Left lung (tissue), 14 donors: ENCODE data around the gene P2RY12. TPM values are rescaled to one million over a fixed set of nuclear protein-coding genes. Genes with fewer than 3 reads are reported as not detected.

Experiments
- ATAC-seq: fragments of 200-7000 bp; cut with Tn5 transposase; one replicate; pipeline ENCODE4 v1.9.1; 2020; ENCODE audit warnings: moderate library complexity
- DNase-seq, 4 donors: peaks; one replicate each; pipeline ENCODE4 v3.0.0-alpha.2; 2013 to 2020
- H3K27ac ChIP-seq, 2 donors: fragments of 200-600 bp; sonication (generic) in 1 of 2; one replicate each; pipeline versions ENCODE4 v1.5.0 to v1.8.0; 2020 to 2021
- H3K27me3 ChIP-seq, 2 donors: fragments of 200-600 bp; sonication (generic) in 1 of 2; one replicate each; pipeline versions ENCODE4 v1.5.0 to v1.8.0; 2020 to 2021
- H3K36me3 ChIP-seq, 2 donors: fragments of 200-600 bp; sonication (generic) in 1 of 2; one replicate each; pipeline versions ENCODE4 v1.5.0 to v1.8.0; 2020 to 2021
- H3K4me1 ChIP-seq, 2 donors: fragments of 200-600 bp; one replicate each; pipeline ENCODE4 v1.8.0; 2021
- H3K4me3 ChIP-seq, 2 donors: fragments of 200-600 bp; sonication (generic) in 1 of 2; one replicate each; pipeline versions ENCODE4 v1.5.0 to v1.8.0; 2020 to 2021; ENCODE audit warnings: mild to moderate bottlenecking in 1 of 2
- H3K9me3 ChIP-seq, 2 donors: fragments of 200-600 bp; sonication (generic) in 1 of 2; one replicate each; pipeline versions ENCODE4 v1.5.0 to v1.8.0; 2020 to 2021
- CTCF ChIP-seq, 2 donors: fragments of 200-600 bp; sonication (generic) in 1 of 2; IDR thresholded peaks; one replicate each; pipeline versions ENCODE4 v1.5.0 to v1.8.0; 2021; ENCODE audit warnings: antibody characterized with exemption in 2 of 2
- intact Hi-C, 2 donors: fragments of 100-400 bp; cut with DNase I; formaldehyde crosslinking; loops; one replicate each; pipeline versions ENCODE4 v1.11.2 to v1.14.2; 2022
- long read RNA-seq, 12 donors: library from polyadenylated mRNA in 2 of 12; unstranded in 2 of 12; transcript quantifications; one replicate each; pipeline ENCODE4 v2.0.0 and lab custom pipeline, GENCODE V29; 2019 to 2026
- polyA plus RNA-seq, 6 donors: library from polyadenylated mRNA; unstranded; fragments of 120-200 nt; gene quantifications; one replicate each; pipeline ENCODE4 v1.2.1, GENCODE V29; 2013; ENCODE audit not compliant: insufficient read length in 6 of 6
- total RNA-seq, 2 donors: library from RNA; stranded (reverse); fragmentation: NEBNext Ultra II Directional; extraction: Animal tissue kit (Norgen Biotek cat#: 25700); gene quantifications; one replicate each; pipeline ENCODE4 v1.2.1, GENCODE V29; 2021
- donor health status: DM: no; HTN: yes; CAD: no.
- donor health status: DM: no; HTN: no; CAD: no.

The P2RY12 gene
- 1 to 10 TPM; 3.8 to 4.0 TPM for total RNA-seq
- 1 to 10 TPM in 4 of 6 donors, under 1 TPM in 2; 0.58 to 2.1 (median 1.2) TPM for polyA plus RNA-seq
- long read RNA-seq, donor 1: 0 reads
- long read RNA-seq, donor 2: 0 reads
- long read RNA-seq, donor 3, partial matches to known transcripts: 0 of 1 reads
- long read RNA-seq, donor 3, other reads (novel, unspliced or antisense): 0 of 1 reads
- long read RNA-seq, donor 4: 0 reads
- long read RNA-seq, donor 5: 0 reads
- long read RNA-seq, donor 6, partial matches to known transcripts: 0 of 1 reads
- long read RNA-seq, donor 6, other reads (novel, unspliced or antisense): 0 of 1 reads
- long read RNA-seq, donor 7: 0 reads
- long read RNA-seq, donor 8: 0 reads
- long read RNA-seq, donor 9: 0 reads
- long read RNA-seq, donor 10, partial matches to known transcripts: 0 of 1 reads
- long read RNA-seq, donor 10, other reads (novel, unspliced or antisense): 1 of 1 reads
- long read RNA-seq, donor 11, transcript P2RY12-202 (2 exons, 960 nt): major isoform, 29 of 40 reads
- long read RNA-seq, donor 11, transcript P2RY12-201 (3 exons, 1,766 nt): minor isoform, 11 of 40 reads
- long read RNA-seq, donor 11, partial matches to known transcripts: 0 of 40 reads
- long read RNA-seq, donor 11, other reads (novel, unspliced or antisense): 0 of 40 reads
- long read RNA-seq, donor 12: 0 reads

DNA sequence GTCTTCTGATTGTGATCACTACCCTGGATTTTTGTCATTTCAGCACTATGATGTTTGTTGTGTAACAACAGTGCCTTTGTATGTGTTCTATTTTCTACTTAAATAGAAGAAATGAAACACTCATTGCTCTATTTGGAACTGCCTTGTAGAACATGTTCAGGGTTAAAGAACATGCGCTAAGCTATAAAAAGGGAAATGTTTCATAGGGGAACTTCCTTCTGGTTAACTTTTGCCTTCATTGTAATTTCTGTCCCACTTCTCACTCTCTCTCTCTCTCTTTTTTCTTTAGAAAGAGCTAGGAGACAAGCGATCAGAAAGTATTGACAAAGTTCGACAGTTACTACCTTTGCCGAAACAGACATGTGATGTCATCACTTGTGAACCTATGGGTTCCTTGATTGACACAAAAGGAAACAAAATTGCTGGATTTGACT, at the start of gene P2RY12:
P2RY12 (minus strand) TSS at position 13 of the 434 bp plus-strand sequence. CDS start 45,908 bp downstream, outside the sequence.
- intact Hi-C loops: no loop called here
- Histone ChIP-seq H3K4me3 (peak within 1 kb of the TSS; percentile 2 to 13), H3K4me1 (peaks cover 0 to 61% of the 10 kb centered on the region in 2 donors), H3K27ac (peak within 1 kb of the TSS in 1 of 2 donors; percentile 78), H3K9me3 (no peaks in the 10 kb centered on the region), H3K27me3 (no peaks in the 10 kb centered on the region), H3K36me3 (no peaks in the 10 kb centered on the region)
- no peak for TF ChIP-seq CTCF (IDR thresholded peaks at IDR 0.05)
- ATAC-seq: peak; percentile 65
- peak in 1 of 4 donors; percentile 16 for DNase-seq

DNA sequence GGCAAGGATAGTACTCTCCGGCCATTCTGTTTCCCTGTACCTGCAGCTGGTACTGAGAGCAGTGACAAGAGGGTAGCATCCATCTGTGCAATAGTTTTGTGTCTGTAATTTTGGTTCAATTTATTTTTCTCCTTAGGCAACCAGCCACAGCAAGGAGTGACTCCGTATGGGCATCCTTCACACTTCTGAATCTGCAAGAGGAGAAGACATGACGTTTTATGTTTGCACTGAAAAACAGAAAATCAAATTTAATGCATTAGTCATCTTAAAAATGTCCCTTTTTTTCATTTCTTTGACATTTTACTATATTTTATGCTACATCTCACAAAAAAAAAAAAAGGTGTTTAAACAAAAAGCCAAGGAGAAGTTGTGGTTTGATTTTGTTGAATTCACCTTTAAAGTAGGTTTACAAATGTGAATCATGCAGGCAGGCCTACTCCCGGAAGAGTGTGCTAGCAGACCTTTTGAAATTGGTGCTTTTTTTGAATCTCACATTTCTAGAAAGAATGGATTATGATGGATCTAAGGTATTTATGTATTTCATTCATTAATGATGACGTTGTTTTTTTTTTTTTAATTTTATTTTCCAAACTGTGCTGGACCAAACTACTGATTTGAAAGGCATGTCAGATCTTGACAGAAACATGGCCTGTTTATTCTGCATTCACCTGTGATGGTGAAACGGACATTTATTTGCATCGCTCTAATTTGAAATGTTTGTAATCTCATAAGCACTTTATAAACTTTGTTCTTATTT, 48.2 kb upstream of the P2RY12 start:
- Histone ChIP-seq H3K4me3 (no peak overlapping the region), H3K27me3 (no peaks in the 10 kb centered on the region), H3K4me1 (no peaks in the 10 kb centered on the region), H3K36me3 (no peaks in the 10 kb centered on the region), H3K27ac (no peak overlapping the region), H3K9me3 (no peaks in the 10 kb centered on the region)
- DNase-seq (no peak), ATAC-seq (no peak)
- intact Hi-C loops: loop anchor here in 1 of 2 donors (10.0 kb wide), 1 partner anchor 412 kb away; no protein-coding TSS in a partner anchor
- TF ChIP-seq CTCF (IDR thresholded peaks at IDR 0.05): no peak

GRCh38 chr3:151431940-151432339, 47.4 kb upstream of the P2RY12 start:
- ATAC-seq: peak; percentile 62
- no peak for TF ChIP-seq CTCF (IDR thresholded peaks at IDR 0.05)
- Histone ChIP-seq H3K9me3 (no peaks in the 10 kb centered on the region), H3K27ac (no peak overlapping the region), H3K4me1 (no peaks in the 10 kb centered on the region), H3K27me3 (no peaks in the 10 kb centered on the region), H3K4me3 (no peak overlapping the region), H3K36me3 (no peaks in the 10 kb centered on the region)
- no peak for DNase-seq
- intact Hi-C loops: loop anchor here in 1 of 2 donors (10.0 kb wide), 1 partner anchor 413 kb away; no protein-coding TSS in a partner anchor

GRCh38 chr3:151430821-151431484, 46.4 kb upstream of the P2RY12 start:
- DNase-seq (no peak), ATAC-seq (no peak)
- no peaks in the 10 kb centered on the region for H3K9me3 ChIP-seq
- intact Hi-C loops: loop anchor here in 1 of 2 donors (10.0 kb wide), 1 partner anchor 414 kb away; no protein-coding TSS in a partner anchor
- H3K4me3 ChIP-seq: no peak overlapping the region
- H3K36me3 ChIP-seq: no peaks in the 10 kb centered on the region
- H3K27ac ChIP-seq: no peak overlapping the region
- H3K27me3 ChIP-seq: no peaks in the 10 kb centered on the region
- no peak for TF ChIP-seq CTCF (IDR thresholded peaks at IDR 0.05)
- H3K4me1 ChIP-seq: no peaks in the 10 kb centered on the region
